CD4-positive, alpha-beta T cell (primary cell): ENCODE results near the gene RPP40. TPM values are rescaled to one million over a fixed set of nuclear protein-coding genes. Genes with fewer than 3 reads are reported as not detected.
A peak's percentile ranks its signal among the peaks of the same experiment; 100 is the strongest.

ENCODE experiments used
- ATAC-seq: fragments of 200-7000 bp; cut with Tn5 transposase; one replicate; pipeline ENCODE4 v1.10.0; 2022; ENCODE audit warnings: mild to moderate bottlenecking; ENCODE audit not compliant: poor library complexity
- CTCF ChIA-PET: fragments of 350-600 bp; sonication (Branson Sonifier 250); formaldehyde crosslinking; loops from one replicate; lab custom pipeline; 2021; ENCODE audit warnings: antibody characterized with exemption, inconsistent platforms; lab: Charles Lee
- POLR2A ChIA-PET: fragments of 350-600 bp; sonication (Branson Sonifier 250); formaldehyde crosslinking; loops from one replicate; lab custom pipeline; 2021; ENCODE audit warnings: antibody characterized with exemption, inconsistent platforms; lab: Charles Lee
- DNase-seq, 14 experiments: peaks; one replicate each; pipeline ENCODE4 v3.0.0-alpha.2; 2013 to 2020; ENCODE audit warnings: mixed read lengths in 2 of 14
- H3K27ac ChIP-seq, 2 donors: one replicate each; pipeline versions ENCODE4 v1.5.1 to v1.7.0; 2013; ENCODE audit warnings: low read length in 2 of 2, low read depth in 1 of 2, mild to moderate bottlenecking in 1 of 2
- H3K27me3 ChIP-seq, 2 experiments: 1 replicate in 1 of 2; 2 replicates in 1 of 2; pipeline versions ENCODE4 v1.6.1 to v1.7.0; 2013; ENCODE audit warnings: low read length in 2 of 2, control low read depth in 1 of 2, mild to moderate bottlenecking in 1 of 2, moderate library complexity in 1 of 2; ENCODE audit not compliant: insufficient read depth in 2 of 2, control insufficient read depth in 1 of 2
- H3K36me3 ChIP-seq: one replicate; pipeline ENCODE4 v1.6.1; 2013; ENCODE audit warnings: low read length, control low read depth; ENCODE audit not compliant: insufficient read depth
- H3K4me1 ChIP-seq: one replicate; pipeline ENCODE4 v1.6.1; 2013; ENCODE audit warnings: low read length, control low read depth; ENCODE audit not compliant: insufficient read depth
- H3K4me3 ChIP-seq: one replicate; pipeline ENCODE4 v1.5.1; 2013; ENCODE audit warnings: mild to moderate bottlenecking, low read length, moderate library complexity
- H3K9me3 ChIP-seq, 2 experiments: 1 replicate in 1 of 2; 2 replicates in 1 of 2; pipeline versions ENCODE4 v1.6.1 to v1.7.0; 2013; ENCODE audit warnings: low read length in 2 of 2, mild to moderate bottlenecking in 2 of 2, control low read depth in 1 of 2, moderate library complexity in 1 of 2; ENCODE audit not compliant: control insufficient read depth in 1 of 2, insufficient read depth in 1 of 2
- H3K27ac Mint-ChIP-seq: one replicate; pipeline ENCODE4 v1.8.0; 2020; ENCODE audit warnings: mixed read lengths
- H3K27me3 Mint-ChIP-seq: one replicate; pipeline ENCODE4 v1.8.0; 2021; ENCODE audit warnings: mixed read lengths
- H3K36me3 Mint-ChIP-seq: one replicate; pipeline ENCODE4 v1.8.0; 2021; ENCODE audit warnings: low read depth, mixed read lengths
- H3K4me1 Mint-ChIP-seq: one replicate; pipeline ENCODE4 v1.8.0; 2021; ENCODE audit warnings: low read depth, mixed read lengths
- H3K4me3 Mint-ChIP-seq: one replicate; pipeline ENCODE4 v1.8.0; 2020; ENCODE audit warnings: mild to moderate bottlenecking, mixed read lengths
- H3K9me3 Mint-ChIP-seq: one replicate; pipeline ENCODE4 v1.8.0; 2020; ENCODE audit warnings: mixed read lengths
- CTCF ChIP-seq: fragments of 200-600 bp; IDR thresholded peaks from one replicate; pipeline ENCODE4 v1.8.0; 2022; ENCODE audit warnings: antibody characterized with exemption, mild to moderate bottlenecking
- intact Hi-C, 2 experiments: fragments of 100-400 bp; cut with DNase I in 1 of 2; cut with micrococcal nuclease in 1 of 2; formaldehyde crosslinking; loops; one replicate each; pipeline versions ENCODE4 v1.15.1 to v1.9.0; 2023 to 2025; cut with DNase I, micrococcal nuclease
- total RNA-seq, 174 experiments: library from RNA in 2 of 174; stranded (reverse) in 2 of 174; gene quantifications; one replicate each; pipeline ENCODE4 v1.2.3 and lab custom pipeline; 2021 to 2026

The RPP40 gene
- total RNA-seq, 2 experiments from 2014 or later: 0.36 to 0.69 TPM

GRCh38 chr6:5031150-5031549, 27.3 kb upstream of the RPP40 start:
- peaks cover 16% of the 10 kb centered on the region for H3K4me1 Mint-ChIP-seq
- peaks cover 10% of the 10 kb centered on the region for H3K4me1 ChIP-seq
- no peak overlapping the region for H3K4me3 ChIP-seq
- CTCF ChIA-PET: interaction anchor here (0.6 to 1.3 kb wide), 3 partner anchors 9 to 27 kb away, joined by 3 to 6 read pairs (median 3); partner anchors contain the start of gene RPP40
- H3K36me3 ChIP-seq: no peaks in the 10 kb centered on the region
- H3K27ac ChIP-seq: no peak overlapping the region
- H3K9me3 ChIP-seq: peaks cover 0 to 4% of the 10 kb centered on the region in 2 experiments
- no peaks in the 10 kb centered on the region for H3K36me3 Mint-ChIP-seq
- ATAC-seq (no peak), DNase-seq (no peak)
- no peak overlapping the region for H3K27ac Mint-ChIP-seq
- TF ChIP-seq CTCF: no peak
- intact Hi-C loops: no loop called here
- POLR2A ChIA-PET: no interaction called here
- H3K4me3 Mint-ChIP-seq: no peak overlapping the region
- H3K27me3 ChIP-seq: peaks cover 0 to 3% of the 10 kb centered on the region in 2 experiments
- peaks cover 4% of the 10 kb centered on the region for H3K27me3 Mint-ChIP-seq
- no peaks in the 10 kb centered on the region for H3K9me3 Mint-ChIP-seq

GRCh38 chr6:5030596-5031136, 26.8 kb upstream of the RPP40 start:
- H3K4me3 Mint-ChIP-seq: no peak overlapping the region
- H3K4me1 Mint-ChIP-seq: peaks cover 20% of the 10 kb centered on the region
- Histone ChIP-seq H3K9me3 (peaks cover 0 to 4% of the 10 kb centered on the region in 2 experiments), H3K4me3 (no peak overlapping the region), H3K27ac (no peak overlapping the region), H3K36me3 (no peaks in the 10 kb centered on the region), H3K4me1 (peaks cover 14% of the 10 kb centered on the region), H3K27me3 (peaks cover 0 to 3% of the 10 kb centered on the region in 2 experiments)
- intact Hi-C loops: no loop called here
- DNase-seq (peak; percentile 39 to 81 (median 55)), ATAC-seq (peak; percentile 86)
- H3K9me3 Mint-ChIP-seq: no peaks in the 10 kb centered on the region
- ChIA-PET CTCF (interaction anchor here (0.6 to 1.3 kb wide), 3 partner anchors 9 to 27 kb away, joined by 3 to 6 read pairs (median 3); partner anchors contain the start of gene RPP40), POLR2A (no interaction called here)
- peaks cover 4% of the 10 kb centered on the region for H3K27me3 Mint-ChIP-seq
- H3K36me3 Mint-ChIP-seq: no peaks in the 10 kb centered on the region
- H3K27ac Mint-ChIP-seq: no peak overlapping the region
- peak; percentile 48 for TF ChIP-seq CTCF

GRCh38 chr6:5029609-5030008, 25.8 kb upstream of the RPP40 start:
- Mint-ChIP-seq H3K27me3 (peaks cover 4% of the 10 kb centered on the region), H3K36me3 (no peaks in the 10 kb centered on the region), H3K4me1 (peaks cover 24% of the 10 kb centered on the region), H3K27ac (no peak overlapping the region), H3K9me3 (no peaks in the 10 kb centered on the region), H3K4me3 (no peak overlapping the region)
- no peak for TF ChIP-seq CTCF
- ChIA-PET POLR2A (no interaction called here), CTCF (interaction anchor here (0.6 kb wide), 1 partner anchor 299 kb away, joined by 3 read pairs; no protein-coding TSS in a partner anchor)
- intact Hi-C loops: no loop called here
- Histone ChIP-seq H3K27me3 (peaks cover 0 to 3% of the 10 kb centered on the region in 2 experiments), H3K27ac (no peak overlapping the region), H3K4me1 (peaks cover 14% of the 10 kb centered on the region), H3K9me3 (no peaks in the 10 kb centered on the region), H3K4me3 (no peak overlapping the region), H3K36me3 (no peaks in the 10 kb centered on the region)
- DNase-seq: no peak
- no peak for ATAC-seq
